CD4-positive, CD25-positive, alpha-beta regulatory T cell (primary cell): Measurements from ENCODE around the gene GFY. TPM values are rescaled to one million over a fixed set of nuclear protein-coding genes. Genes with fewer than 3 reads are reported as not detected.
A peak's percentile ranks its signal among the peaks of the same experiment; 100 is the strongest.

ENCODE experiments used
- ATAC-seq, 2 donors: fragments of 150-1000 bp; cut with Tn5 transposase; one replicate each; pipeline ENCODE4 v1.10.0; 2021; ENCODE audit warnings: low read depth in 2 of 2, moderate number of reproducible peaks in 2 of 2, moderate library complexity in 1 of 2
- DNase-seq, 3 donors: peaks; one replicate each; pipeline versions ENCODE4 v3.0.0 to v3.0.0-alpha.2; 2012 to 2022; ENCODE audit warnings: mixed read lengths in 1 of 3
- H3K27ac ChIP-seq: one replicate; pipeline ENCODE4 v1.7.0; 2013; ENCODE audit warnings: mild to moderate bottlenecking, low read length; ENCODE audit not compliant: insufficient read depth, poor library complexity, severe bottlenecking
- H3K27me3 ChIP-seq: one replicate; pipeline ENCODE4 v1.7.0; 2013; ENCODE audit warnings: low read length; ENCODE audit not compliant: control insufficient read depth, insufficient read depth
- H3K36me3 ChIP-seq: one replicate; pipeline ENCODE4 v1.7.0; 2013; ENCODE audit warnings: mild to moderate bottlenecking, low read length, moderate library complexity; ENCODE audit not compliant: control insufficient read depth, insufficient read depth
- H3K4me1 ChIP-seq: 2 replicates; pipeline ENCODE4 v1.7.0; 2013; ENCODE audit warnings: mild to moderate bottlenecking, low read length; ENCODE audit not compliant: insufficient read depth, control insufficient read depth, poor library complexity, severe bottlenecking
- H3K4me3 ChIP-seq: one replicate; pipeline ENCODE4 v1.7.0; 2013; ENCODE audit warnings: low read depth, mild to moderate bottlenecking, low read length, moderate library complexity
- H3K9me3 ChIP-seq, 2 experiments: 1 replicate in 1 of 2; 2 replicates in 1 of 2; pipeline ENCODE4 v1.7.0; 2013; ENCODE audit warnings: low read length in 2 of 2, mild to moderate bottlenecking in 1 of 2, moderate library complexity in 1 of 2; ENCODE audit not compliant: control insufficient read depth in 2 of 2
- H3K27ac Mint-ChIP-seq, 3 donors: one replicate each; pipeline ENCODE4 v1.8.0; 2020 to 2022; ENCODE audit warnings: mild to moderate bottlenecking in 3 of 3, mixed read lengths in 3 of 3, moderate library complexity in 2 of 3
- H3K27me3 Mint-ChIP-seq: one replicate; pipeline ENCODE4 v1.8.0; 2022; ENCODE audit warnings: mild to moderate bottlenecking, mixed read lengths
- H3K36me3 Mint-ChIP-seq: one replicate; pipeline ENCODE4 v1.8.0; 2020; ENCODE audit warnings: mixed read lengths
- H3K4me1 Mint-ChIP-seq, 4 donors: one replicate each; pipeline ENCODE4 v1.8.0; 2020 to 2022; ENCODE audit warnings: mixed read lengths in 4 of 4, mild to moderate bottlenecking in 1 of 4
- H3K4me3 Mint-ChIP-seq, 4 donors: one replicate each; pipeline ENCODE4 v1.8.0; 2020 to 2022; ENCODE audit warnings: mild to moderate bottlenecking in 4 of 4, mixed read lengths in 4 of 4, moderate library complexity in 3 of 4
- H3K9me3 Mint-ChIP-seq, 7 donors: one replicate each; pipeline ENCODE4 v1.8.0; 2020 to 2022; ENCODE audit warnings: mixed read lengths in 7 of 7, mild to moderate bottlenecking in 3 of 7, moderate library complexity in 2 of 7
- polyA plus RNA-seq, 4 donors: library from polyadenylated mRNA; unstranded; fragments of 300-500 nt; fragmentation: Illumina TruSeq; gene quantifications; one replicate each; pipeline ENCODE4 v1.2.3, GENCODE V29; 2021
- total RNA-seq: library from RNA; stranded (reverse); gene quantifications from one replicate; pipeline ENCODE4 v1.2.3, GENCODE V29; 2022

Gene GFY
- total and polyA plus RNA-seq, 5 donors from 2014 or later = not detected

- no peak overlapping the region for H3K27ac Mint-ChIP-seq
- peaks cover 89% of the 10 kb centered on the region for H3K27me3 Mint-ChIP-seq
- H3K9me3 Mint-ChIP-seq = peaks cover 0 to 13% (median 1%) of the 10 kb centered on the region in 7 donors
- ATAC-seq (no peak), DNase-seq (peak in 1 of 3 donors; percentile 26)
- peaks cover 39% of the 10 kb centered on the region for H3K27me3 ChIP-seq
- H3K4me3 Mint-ChIP-seq = no peak overlapping the region
- no peaks in the 10 kb centered on the region for H3K36me3 ChIP-seq
- no peaks in the 10 kb centered on the region for H3K9me3 ChIP-seq
- H3K4me3 ChIP-seq = no peak overlapping the region
- H3K36me3 Mint-ChIP-seq = peaks cover 3% of the 10 kb centered on the region
- H3K27ac ChIP-seq = no peak overlapping the region
- peaks cover 36% of the 10 kb centered on the region for H3K4me1 ChIP-seq
- H3K4me1 Mint-ChIP-seq = peaks cover 0 to 52% (median 18%) of the 10 kb centered on the region in 4 donors
Observed at GRCh38 chr19:49431330-49431749, 6.2 kb downstream of the GFY start.

GRCh38 chr19:49432141-49433073 is 7.2 kb downstream of the GFY start:
- peaks cover 3% of the 10 kb centered on the region for H3K36me3 Mint-ChIP-seq
- H3K36me3 ChIP-seq = no peaks in the 10 kb centered on the region
- no peak overlapping the region for H3K4me3 ChIP-seq
- peak overlapping the region; percentile 5 to 63 (median 46) for H3K4me3 Mint-ChIP-seq
- H3K4me1 ChIP-seq = peaks cover 42% of the 10 kb centered on the region
- no peak overlapping the region for H3K27ac Mint-ChIP-seq
- H3K4me1 Mint-ChIP-seq = peaks cover 0 to 50% (median 18%) of the 10 kb centered on the region in 4 donors
- H3K27ac ChIP-seq = no peak overlapping the region
- peaks cover 89% of the 10 kb centered on the region for H3K27me3 Mint-ChIP-seq
- peak; percentile 65 to 69 for ATAC-seq
- DNase-seq = peak in 1 of 3 donors; percentile 69
- peaks cover 0 to 7% (median 1%) of the 10 kb centered on the region in 7 donors for H3K9me3 Mint-ChIP-seq
- H3K9me3 ChIP-seq = no peaks in the 10 kb centered on the region
- peaks cover 31% of the 10 kb centered on the region for H3K27me3 ChIP-seq

GRCh38 chr19:49433240-49433901 is 8.2 kb downstream of the GFY start:
- Mint-ChIP-seq H3K9me3 (peaks cover 0 to 7% (median 1%) of the 10 kb centered on the region in 7 donors), H3K27ac (no peak overlapping the region), H3K4me3 (peak overlapping the region; percentile 63 to 88 (median 74)), H3K4me1 (peaks cover 0 to 46% (median 16%) of the 10 kb centered on the region in 4 donors), H3K27me3 (peaks cover 89% of the 10 kb centered on the region), H3K36me3 (peaks cover 3% of the 10 kb centered on the region)
- Histone ChIP-seq H3K4me1 (peaks cover 33% of the 10 kb centered on the region), H3K27ac (no peak overlapping the region), H3K9me3 (no peaks in the 10 kb centered on the region), H3K4me3 (no peak overlapping the region), H3K27me3 (peaks cover 33% of the 10 kb centered on the region), H3K36me3 (no peaks in the 10 kb centered on the region)
- DNase-seq (no peak), ATAC-seq (no peak)

GRCh38 chr19:49434907-49435583 is 9.9 kb downstream of the GFY start:
- Mint-ChIP-seq H3K27me3 (peaks cover 89% of the 10 kb centered on the region), H3K27ac (no peak overlapping the region), H3K4me1 (peaks cover 0 to 41% (median 13%) of the 10 kb centered on the region in 4 donors), H3K9me3 (peaks cover 0 to 9% (median 1%) of the 10 kb centered on the region in 7 donors), H3K36me3 (peaks cover 2% of the 10 kb centered on the region), H3K4me3 (no peak overlapping the region)
- no peak for ATAC-seq
- Histone ChIP-seq H3K36me3 (no peaks in the 10 kb centered on the region), H3K9me3 (no peaks in the 10 kb centered on the region), H3K27me3 (peaks cover 39% of the 10 kb centered on the region), H3K4me1 (peaks cover 28% of the 10 kb centered on the region), H3K27ac (no peak overlapping the region), H3K4me3 (no peak overlapping the region)
- no peak for DNase-seq

- no peak overlapping the region for H3K4me3 ChIP-seq
- H3K9me3 ChIP-seq = no peaks in the 10 kb centered on the region
- DNase-seq = no peak
- Mint-ChIP-seq H3K4me1 (peaks cover 0 to 43% (median 16%) of the 10 kb centered on the region in 4 donors), H3K9me3 (peaks cover 0 to 9% (median 1%) of the 10 kb centered on the region in 7 donors), H3K27ac (no peak overlapping the region), H3K4me3 (no peak overlapping the region), H3K36me3 (no peaks in the 10 kb centered on the region), H3K27me3 (peaks cover 90% of the 10 kb centered on the region)
- peaks cover 28% of the 10 kb centered on the region for H3K4me1 ChIP-seq
- H3K36me3 ChIP-seq = no peaks in the 10 kb centered on the region
- no peak for ATAC-seq
- H3K27ac ChIP-seq = no peak overlapping the region
- H3K27me3 ChIP-seq = peaks cover 41% of the 10 kb centered on the region
Observed at GRCh38 chr19:49435670-49436069, 10.5 kb downstream of the GFY start.

- H3K27me3 ChIP-seq = peaks cover 40% of the 10 kb centered on the region
- peaks cover 92% of the 10 kb centered on the region for H3K27me3 Mint-ChIP-seq
- H3K9me3 ChIP-seq = no peaks in the 10 kb centered on the region
- H3K27ac ChIP-seq = no peak overlapping the region
- H3K36me3 Mint-ChIP-seq = no peaks in the 10 kb centered on the region
- H3K4me3 ChIP-seq = no peak overlapping the region
- peaks cover 0 to 9% (median 1%) of the 10 kb centered on the region in 7 donors for H3K9me3 Mint-ChIP-seq
- no peak overlapping the region for H3K4me3 Mint-ChIP-seq
- peaks cover 0 to 44% (median 18%) of the 10 kb centered on the region in 4 donors for H3K4me1 Mint-ChIP-seq
- peak in 2 of 3 donors; percentile 47 to 63 for DNase-seq
- H3K4me1 ChIP-seq = peaks cover 35% of the 10 kb centered on the region
- ATAC-seq = no peak
- H3K27ac Mint-ChIP-seq = no peak overlapping the region
- H3K36me3 ChIP-seq = no peaks in the 10 kb centered on the region
Observed at GRCh38 chr19:49436381-49437017, 11.3 kb downstream of the GFY start.

- Mint-ChIP-seq H3K27me3 (peaks cover 94% of the 10 kb centered on the region), H3K9me3 (peaks cover 0 to 8% (median 1%) of the 10 kb centered on the region in 7 donors), H3K36me3 (no peaks in the 10 kb centered on the region), H3K4me3 (no peak overlapping the region), H3K27ac (no peak overlapping the region), H3K4me1 (peaks cover 0 to 48% (median 24%) of the 10 kb centered on the region in 4 donors)
- no peaks in the 10 kb centered on the region for H3K9me3 ChIP-seq
- H3K27me3 ChIP-seq = peaks cover 47% of the 10 kb centered on the region
- ATAC-seq = no peak
- peaks cover 36% of the 10 kb centered on the region for H3K4me1 ChIP-seq
- no peak overlapping the region for H3K27ac ChIP-seq
- no peak for DNase-seq
- H3K36me3 ChIP-seq = no peaks in the 10 kb centered on the region
- no peak overlapping the region for H3K4me3 ChIP-seq
Observed at GRCh38 chr19:49437231-49437630, 12.0 kb downstream of the GFY start.
